ENCODE measurements around the gene RBCK1.
"Not testable (repeated sequence)": the region's sequence is repeated elsewhere in the genome, so short reads cannot be mapped to it uniquely, and the experiment has no call there.

The RBCK1 gene

GRCh38 chr20:475463-476357 is 67.6 kb downstream of the RBCK1 start:
- Histone ChIP-seq H3K4me2 (ENCODE audit: low read depth, low read length, poor library complexity, severe bottlenecking) (no peak overlapping the region), H3K9me2 (replicated peaks; ENCODE audit: low read depth, low read length) (no peaks in the 10 kb centered on the region), H2AFZ (ENCODE audit: low read length) (no peak overlapping the region), H3K9ac (ENCODE audit: low read depth, low read length, poor library complexity, severe bottlenecking) (no peak overlapping the region), H3K27me3 (ENCODE audit: insufficient read depth, low read length, poor library complexity, severe bottlenecking) (no peaks in the 10 kb centered on the region), H4K20me1 (ENCODE audit: insufficient read depth, low read length, poor library complexity, severe bottlenecking) (peaks cover 5% of the 10 kb centered on the region), H3K4me1 (ENCODE audit: insufficient read depth, low read length, poor library complexity, severe bottlenecking) (peaks cover 2% of the 10 kb centered on the region), H3K79me2 (ENCODE audit: insufficient read depth, low read length) (no peaks in the 10 kb centered on the region), H3K36me3 (ENCODE audit: insufficient read depth, low read length) (peaks cover 27% of the 10 kb centered on the region; the same call in 1 of the 2 replicates), H3K9me3 (ENCODE audit: insufficient read depth, low read depth, low read length) (peaks cover 5% of the 10 kb centered on the region; the same call in 1 of the 2 replicates), H3K4me3 (ENCODE audit: low read length, poor library complexity, severe bottlenecking) (no peak overlapping the region), H3F3A (ENCODE audit: low read depth) (no peaks in the 10 kb centered on the region)
- TF ChIP-seq CTCF (conservative IDR thresholded peaks at IDR 0.05; ENCODE audit: low read length) (no peak), EZH2phosphoT487 (IDR thresholded peaks at IDR 0.05; ENCODE audit: borderline replicate concordance) (no peak)

GRCh38 chr20:476561-477249 is 68.6 kb downstream of the RBCK1 start:
- H2AFZ ChIP-seq (ENCODE audit: low read length); H3K4me2 ChIP-seq (ENCODE audit: low read depth, low read length, poor library complexity, severe bottlenecking); H3K9me3 ChIP-seq (ENCODE audit: insufficient read depth, low read depth, low read length); H4K20me1 ChIP-seq (ENCODE audit: insufficient read depth, low read length, poor library complexity, severe bottlenecking); H3F3A ChIP-seq (ENCODE audit: low read depth); H3K27me3 ChIP-seq (ENCODE audit: insufficient read depth, low read length, poor library complexity, severe bottlenecking); H3K9me2 ChIP-seq (replicated peaks; ENCODE audit: low read depth, low read length); H3K79me2 ChIP-seq (ENCODE audit: insufficient read depth, low read length); H3K9ac ChIP-seq (ENCODE audit: low read depth, low read length, poor library complexity, severe bottlenecking); H3K4me3 ChIP-seq (ENCODE audit: low read length, poor library complexity, severe bottlenecking): not testable (repeated sequence)
- Histone ChIP-seq H3K36me3 (ENCODE audit: insufficient read depth, low read length) (peaks cover 30% of the 10 kb centered on the region; the same call in 1 of the 2 replicates), H3K4me1 (ENCODE audit: insufficient read depth, low read length, poor library complexity, severe bottlenecking) (peaks cover 11% of the 10 kb centered on the region)

GRCh38 chr20:478010-478948 is 70.2 kb downstream of the RBCK1 start:
- TF ChIP-seq EZH2phosphoT487 (IDR thresholded peaks at IDR 0.05; ENCODE audit: borderline replicate concordance), result no peak
- TF ChIP-seq CTCF (conservative IDR thresholded peaks at IDR 0.05; ENCODE audit: low read length), result no peak
- no peak overlapping the region for H3K9ac ChIP-seq (ENCODE audit: low read depth, low read length, poor library complexity, severe bottlenecking)

More at GRCh38 chr20:478010-478948, 70.2 kb downstream of the RBCK1 start:
- Histone ChIP-seq H3K4me1 (ENCODE audit: insufficient read depth, low read length, poor library complexity, severe bottlenecking) (peaks cover 14% of the 10 kb centered on the region), H3K4me2 (ENCODE audit: low read depth, low read length, poor library complexity, severe bottlenecking) (no peak overlapping the region), H2AFZ (ENCODE audit: low read length) (no peak overlapping the region), H3F3A (ENCODE audit: low read depth) (no peaks in the 10 kb centered on the region), H3K4me3 (ENCODE audit: low read length, poor library complexity, severe bottlenecking) (no peak overlapping the region), H3K27me3 (ENCODE audit: insufficient read depth, low read length, poor library complexity, severe bottlenecking) (no peaks in the 10 kb centered on the region), H3K9me2 (replicated peaks; ENCODE audit: low read depth, low read length) (no peaks in the 10 kb centered on the region), H3K9me3 (ENCODE audit: insufficient read depth, low read depth, low read length) (no peaks in the 10 kb centered on the region), H3K79me2 (ENCODE audit: insufficient read depth, low read length) (no peaks in the 10 kb centered on the region), H3K36me3 (ENCODE audit: insufficient read depth, low read length) (peaks cover 46% of the 10 kb centered on the region; the same call in 1 of the 2 replicates), H4K20me1 (ENCODE audit: insufficient read depth, low read length, poor library complexity, severe bottlenecking) (peaks cover 12% of the 10 kb centered on the region)
